PC-9 (cell line): ENCODE measurements around the gene GHR. TPM values are rescaled to one million over a fixed set of nuclear protein-coding genes. Genes with fewer than 3 reads are reported as not detected.

Source experiments
- BruUV-seq: library from RNA; stranded (reverse); fragments of 400-500 nt; replicated peaks from 2 replicates; lab custom pipeline; 2021; lab: Mats Ljungman, UMichigan
- CTCF ChIA-PET: fragments of 300-600 bp; sonication (Branson Sonifier 250); formaldehyde crosslinking; loops from one replicate; lab custom pipeline; 2022; ENCODE audit warnings: antibody characterized with exemption; lab: Charles Lee
- POLR2A ChIA-PET: fragments of 300-600 bp; sonication (Branson Sonifier 250); formaldehyde crosslinking; loops from one replicate; lab custom pipeline; 2022; ENCODE audit warnings: antibody characterized with exemption; ENCODE audit not compliant: unreplicated experiment; lab: Charles Lee
- DNase-seq, 2 experiments: peaks; one replicate each; pipeline versions ENCODE4 v3.0.0 to v3.0.0-alpha.2; 2015 to 2022; ENCODE audit warnings: mixed read lengths in 1 of 2
- H2AFZ ChIP-seq: fragments of 200-600 bp; sonication (generic); 2 replicates; pipeline ENCODE4 v1.8.1; 2017; ENCODE audit warnings: antibody characterized with exemption
- H3F3A ChIP-seq: fragments of 200-600 bp; sonication (generic); 2 replicates; pipeline ENCODE4 v1.8.1; 2017; ENCODE audit warnings: antibody characterized with exemption, mild to moderate bottlenecking, low read depth; ENCODE audit not compliant: insufficient read depth
- H3K27ac ChIP-seq: fragments of 200-600 bp; sonication (generic); 2 replicates; pipeline ENCODE4 v1.6.1; 2016; ENCODE audit warnings: mixed run types
- H3K27me3 ChIP-seq: fragments of 200-600 bp; sonication (generic); 2 replicates; pipeline ENCODE4 v1.6.1; 2016; ENCODE audit warnings: low read depth, mixed run types; ENCODE audit not compliant: insufficient read depth
- H3K36me3 ChIP-seq: fragments of 200-600 bp; sonication (generic); 2 replicates; pipeline ENCODE4 v1.6.1; 2016; ENCODE audit warnings: low read depth, mixed run types
- H3K4me1 ChIP-seq: fragments of 200-600 bp; sonication (generic); replicated peaks from 2 replicates; pipeline ENCODE4 v1.6.1; 2016; ENCODE audit warnings: mixed run types; ENCODE audit not compliant: insufficient read depth
- H3K4me2 ChIP-seq: fragments of 200-600 bp; sonication (generic); 2 replicates; pipeline ENCODE4 v1.6.1; 2017; ENCODE audit warnings: mixed run types
- H3K4me3 ChIP-seq: fragments of 200-600 bp; sonication (generic); 2 replicates; pipeline ENCODE4 v1.6.1; 2016; ENCODE audit warnings: mixed run types
- H3K79me2 ChIP-seq: fragments of 200-600 bp; sonication (generic); 2 replicates; pipeline ENCODE4 v1.6.1; 2017; ENCODE audit warnings: low read depth, mixed run types
- H3K9me2 ChIP-seq: fragments of 200-600 bp; sonication (generic); 2 replicates; pipeline ENCODE4 v1.8.1; 2017; ENCODE audit warnings: mild to moderate bottlenecking; ENCODE audit not compliant: insufficient read depth
- H3K9me3 ChIP-seq: fragments of 200-600 bp; sonication (generic); 2 replicates; pipeline ENCODE4 v1.8.1; 2016; ENCODE audit warnings: low read depth; ENCODE audit not compliant: insufficient read depth
- H4K20me1 ChIP-seq: fragments of 200-600 bp; sonication (generic); 2 replicates; pipeline ENCODE4 v1.8.1; 2017; ENCODE audit not compliant: insufficient read depth
- CTCF ChIP-seq: fragments of 200-600 bp; sonication (generic); conservative IDR thresholded peaks from 2 replicates; pipeline ENCODE4 v1.6.1; 2017; ENCODE audit warnings: mixed run types, antibody characterized with exemption, mild to moderate bottlenecking, moderate library complexity
- EZH2 ChIP-seq: fragments of 200-600 bp; sonication (generic); IDR thresholded peaks from 2 replicates; pipeline ENCODE4 v1.8.0; 2017; ENCODE audit warnings: antibody characterized with exemption, low read depth
- intact Hi-C: fragments of 100-400 bp; cut with micrococcal nuclease; formaldehyde crosslinking; loops from one replicate; pipeline ENCODE4 v1.10.0; 2022; ENCODE audit not compliant: unreplicated experiment
- total RNA-seq: library from RNA; stranded (reverse); gene quantifications from 2 replicates; pipeline ENCODE4 v1.2.3, GENCODE V29; 2021

The GHR gene
- total RNA-seq, 1 experiment from 2014 or later = not detected

- H3K9me3 ChIP-seq = no peaks in the 10 kb centered on the region
- no peaks in the 10 kb centered on the region for H4K20me1 ChIP-seq
- ChIA-PET CTCF (no interaction called here), POLR2A (interaction anchor here (0.6 kb wide), 1 partner anchor 473 kb away, joined by 4 read pairs; no protein-coding TSS in a partner anchor)
- no peaks in the 10 kb centered on the region for H3K4me1 ChIP-seq
- H2AFZ ChIP-seq = no peak overlapping the region
- DNase-seq = no peak
- intact Hi-C loops = no loop called here
- no peaks in the 10 kb centered on the region for H3K27me3 ChIP-seq
- H3K4me3 ChIP-seq = no peak overlapping the region
- BruUV-seq = no TSS peak
- H3K9me2 ChIP-seq = no peaks in the 10 kb centered on the region
- no peaks in the 10 kb centered on the region for H3K79me2 ChIP-seq
- no peak overlapping the region for H3K27ac ChIP-seq
- no peaks in the 10 kb centered on the region for H3K36me3 ChIP-seq
- H3K4me2 ChIP-seq = no peak overlapping the region
- no peaks in the 10 kb centered on the region for H3F3A ChIP-seq
- TF ChIP-seq EZH2 = no peak
- no peak for TF ChIP-seq CTCF
These were observed 225.7 kb downstream of the GHR start for GRCh38 chr5:42648915-42649314.

- intact Hi-C loops = no loop called here
- no peak overlapping the region for H3K27ac ChIP-seq
- H3K27me3 ChIP-seq = no peaks in the 10 kb centered on the region
- H3K4me1 ChIP-seq = no peaks in the 10 kb centered on the region
- no peak for DNase-seq
- POLR2A ChIA-PET = no interaction called here
- BruUV-seq = no TSS peak
- no peak overlapping the region for H2AFZ ChIP-seq
- H3K4me3 ChIP-seq = no peak overlapping the region
- H3F3A ChIP-seq = no peaks in the 10 kb centered on the region
- TF ChIP-seq CTCF (no peak), EZH2 (no peak)
- no peaks in the 10 kb centered on the region for H4K20me1 ChIP-seq
- H3K36me3 ChIP-seq = no peaks in the 10 kb centered on the region
- H3K9me3 ChIP-seq = no peaks in the 10 kb centered on the region
- CTCF ChIA-PET = no interaction called here
- H3K9me2 ChIP-seq = no peaks in the 10 kb centered on the region
- no peaks in the 10 kb centered on the region for H3K79me2 ChIP-seq
- no peak overlapping the region for H3K4me2 ChIP-seq
These were observed 226.8 kb downstream of the GHR start for GRCh38 chr5:42650084-42650483.

GRCh38 chr5:42653705-42654104 is 230.5 kb downstream of the GHR start:
- CTCF ChIA-PET = no interaction called here
- H2AFZ ChIP-seq = no peak overlapping the region
- no TSS peak for BruUV-seq
- DNase-seq = no peak
- no peaks in the 10 kb centered on the region for H3K4me1 ChIP-seq
- no peaks in the 10 kb centered on the region for H3K9me3 ChIP-seq
- no peak overlapping the region for H3K27ac ChIP-seq
- no peaks in the 10 kb centered on the region for H3K79me2 ChIP-seq
- no peaks in the 10 kb centered on the region for H4K20me1 ChIP-seq
- H3K27me3 ChIP-seq = no peaks in the 10 kb centered on the region
- no peak overlapping the region for H3K4me2 ChIP-seq
- H3F3A ChIP-seq = no peaks in the 10 kb centered on the region
- POLR2A ChIA-PET = no interaction called here
- TF ChIP-seq CTCF (no peak), EZH2 (no peak)
- H3K9me2 ChIP-seq = no peaks in the 10 kb centered on the region
- no peak overlapping the region for H3K4me3 ChIP-seq
- intact Hi-C loops = no loop called here
- no peaks in the 10 kb centered on the region for H3K36me3 ChIP-seq
